Erythroblast (primary cell): Measurements from ENCODE around the gene GABBR2.

ENCODE experiments used
- DNase-seq, 2 experiments: peaks; one replicate each; lab custom pipeline; 2025; lab: John Stamatoyannopoulos, UW
- GATA1 ChIP-seq: IDR thresholded peaks from 2 replicates; pipeline ENCODE4 v1.6.1; 2011; ENCODE audit warnings: low read depth, mild to moderate bottlenecking, control low read depth, low read length, moderate library complexity
- POLR2A ChIP-seq: IDR thresholded peaks from 2 replicates; pipeline ENCODE4 v1.6.1; 2011; ENCODE audit warnings: mild to moderate bottlenecking, low read length

Gene GABBR2

DNA sequence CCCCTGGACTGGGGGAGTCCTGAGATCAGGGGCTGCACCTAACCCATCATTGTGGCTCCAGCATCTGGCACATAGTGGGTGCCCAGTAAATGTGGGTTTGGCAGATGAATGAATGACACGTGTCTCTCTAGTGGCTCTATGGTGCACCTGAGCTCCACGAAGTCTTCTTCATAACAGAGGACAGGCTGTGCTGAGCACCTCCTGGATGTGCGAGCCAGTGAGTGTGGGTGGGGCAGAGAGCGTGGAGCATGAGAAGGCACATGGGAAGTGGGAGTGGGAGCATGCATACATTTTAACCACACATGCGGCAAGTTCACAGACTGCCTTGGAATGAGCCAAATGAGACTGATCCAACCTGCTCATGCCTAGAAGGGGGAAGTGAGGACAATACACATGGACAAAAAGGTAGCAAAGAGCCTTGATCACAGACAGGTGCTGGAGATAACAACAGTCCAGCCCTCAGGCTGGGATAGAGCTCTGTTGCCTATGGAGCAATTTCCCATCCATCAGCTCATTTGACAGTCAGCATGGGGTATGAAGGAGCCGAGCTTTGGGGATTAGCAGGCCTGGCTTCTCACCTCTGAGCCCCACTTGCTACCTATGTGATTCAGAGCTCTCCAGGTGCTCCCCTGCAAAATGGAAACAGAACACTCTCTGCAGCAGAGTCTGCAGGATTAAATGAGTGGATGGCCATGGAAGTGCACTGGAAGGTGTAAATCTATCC, 377.0 kb downstream of the GABBR2 start:
- DNase-seq: no peak
- TF ChIP-seq POLR2A: no peak

DNA sequence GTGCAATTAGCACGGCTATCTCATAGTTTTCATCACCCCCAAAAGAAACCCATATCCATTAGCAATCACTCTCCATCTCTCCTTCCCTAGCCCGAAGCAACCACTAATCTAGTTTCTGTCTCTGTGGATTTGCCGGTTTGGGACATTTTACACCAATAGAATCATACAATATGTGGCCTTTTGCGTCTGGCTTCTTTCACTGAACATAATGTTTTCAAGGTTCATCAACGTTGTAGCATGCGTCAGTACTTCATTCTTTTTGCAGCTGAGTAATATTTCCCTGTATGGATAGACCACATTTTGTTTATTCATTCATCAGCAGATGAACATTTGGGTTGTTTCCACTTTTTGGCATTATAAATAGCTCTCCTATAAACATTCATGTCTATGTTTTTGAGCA, 377.9 kb downstream of the GABBR2 start:
- no peak for DNase-seq
- TF ChIP-seq GATA1 (no peak), POLR2A (no peak)

DNA sequence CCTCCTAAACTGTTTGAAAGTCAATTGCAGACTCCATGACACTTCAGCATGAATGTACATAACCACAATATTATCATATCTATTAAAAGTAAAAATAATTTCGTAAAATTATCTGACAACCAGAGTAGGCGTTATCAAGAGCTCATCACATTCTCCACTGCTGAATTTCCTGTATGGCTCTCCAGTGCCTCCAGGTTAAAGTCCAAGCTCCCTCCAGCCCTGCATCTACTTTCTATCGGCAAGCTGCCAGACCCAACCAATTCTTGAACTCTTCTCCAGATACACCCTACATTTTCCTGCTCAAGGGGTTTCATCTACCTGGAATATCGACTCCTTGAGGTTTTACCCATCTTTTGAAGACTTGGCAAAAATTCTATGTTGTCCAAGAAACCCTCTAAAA, 378.8 kb downstream of the GABBR2 start:
- TF ChIP-seq POLR2A: no peak
- no peak for TF ChIP-seq GATA1
- DNase-seq: no peak

- DNase-seq: no peak
- TF ChIP-seq GATA1 (no peak), POLR2A (no peak)
Observed at GRCh38 chr9:98329281-98329680, 379.5 kb downstream of the GABBR2 start.

DNA sequence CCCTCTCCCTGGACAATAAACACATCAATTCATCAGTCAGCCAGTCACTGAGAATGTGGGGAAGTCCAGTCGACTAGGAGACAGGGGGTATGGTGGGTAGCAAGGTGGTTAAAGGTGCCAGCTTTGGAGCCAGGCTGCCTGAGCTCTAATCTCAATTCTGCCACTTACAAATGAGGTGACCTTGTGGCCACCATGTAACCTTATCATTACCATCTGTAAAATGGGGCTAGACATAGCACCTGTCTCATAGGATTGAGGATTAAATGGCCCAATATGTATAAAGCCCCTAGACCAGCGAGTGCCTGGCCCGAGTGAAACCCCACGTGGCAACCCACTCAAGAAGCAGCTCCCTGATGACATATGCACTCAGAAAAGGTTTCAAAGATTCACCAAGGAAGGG, 380.0 kb downstream of the GABBR2 start:
- TF ChIP-seq POLR2A: no peak

GRCh38 chr9:98328141-98328540, 380.6 kb downstream of the GABBR2 start:
- TF ChIP-seq GATA1 (no peak), POLR2A (no peak)
- DNase-seq: no peak

More for the DNA sequence above, 380.0 kb downstream of the GABBR2 start:
- DNase-seq: no peak

GRCh38 chr9:98327249-98327561, 381.5 kb downstream of the GABBR2 start:
- DNase-seq: no peak
- TF ChIP-seq POLR2A (no peak), GATA1 (no peak)

GRCh38 chr9:98326459-98327248, 382.1 kb downstream of the GABBR2 start:
- no peak for DNase-seq
- TF ChIP-seq GATA1 (no peak), POLR2A (no peak)

- TF ChIP-seq POLR2A: no peak
- TF ChIP-seq GATA1: no peak
- DNase-seq: no peak
Observed at GRCh38 chr9:98324801-98325200, 383.9 kb downstream of the GABBR2 start.

DNA sequence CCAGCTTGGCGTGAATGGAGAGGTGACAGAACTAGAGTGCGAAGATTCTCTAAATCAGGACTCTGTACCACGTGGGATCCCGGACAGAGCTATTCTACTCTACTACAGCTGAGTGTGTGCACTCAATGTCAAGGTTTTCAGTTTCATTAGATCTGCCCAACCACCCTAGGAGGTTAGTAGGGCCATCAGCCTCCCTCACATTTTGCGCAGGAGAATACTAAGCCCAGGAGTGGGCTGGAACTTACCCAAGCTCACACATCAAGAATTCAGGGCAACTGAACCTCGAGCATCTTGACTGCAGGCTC, 385.0 kb downstream of the GABBR2 start:
- no peak for DNase-seq
- no peak for TF ChIP-seq POLR2A

DNA sequence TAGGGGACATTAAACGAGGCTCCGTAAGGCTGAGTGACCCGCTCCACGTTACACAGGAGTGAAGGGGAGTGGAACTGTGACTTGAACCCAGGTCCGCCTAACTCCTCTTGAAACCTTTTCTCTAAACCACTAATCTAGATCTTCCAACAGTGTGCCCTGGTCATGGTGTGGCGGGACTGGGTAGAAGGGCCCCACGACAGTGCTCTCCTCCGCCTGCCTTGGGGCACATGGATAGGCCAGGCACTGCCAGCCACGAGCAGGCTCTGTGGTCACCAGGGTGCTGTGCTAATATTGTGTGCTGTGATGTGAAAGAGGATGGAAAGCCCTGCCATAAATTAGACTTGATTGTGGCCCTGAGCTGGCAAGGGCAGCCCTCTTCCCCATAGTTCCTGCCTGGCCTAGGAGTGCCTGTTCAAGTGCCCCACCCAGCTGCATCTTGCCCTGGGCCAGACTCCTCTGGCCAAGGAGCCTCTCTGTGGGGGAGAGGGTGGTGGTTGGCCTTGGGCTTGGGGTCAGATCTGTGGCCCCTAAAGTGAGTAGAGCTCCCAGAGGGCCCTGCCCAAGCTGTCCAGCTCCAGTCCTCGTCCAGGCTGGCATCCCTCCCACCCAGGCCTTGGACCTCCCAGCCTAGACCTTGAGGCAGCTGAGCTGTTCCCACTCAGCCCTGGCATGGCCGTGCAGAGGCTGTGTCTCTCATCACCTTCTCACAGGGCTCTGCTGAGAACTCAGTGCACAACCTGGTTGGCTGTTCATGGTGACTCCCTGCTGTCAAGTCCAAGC, 385.5 kb downstream of the GABBR2 start:
- TF ChIP-seq GATA1: no peak
- no peak for TF ChIP-seq POLR2A
- no peak for DNase-seq

- no peak for TF ChIP-seq GATA1
- no peak for TF ChIP-seq POLR2A
- no peak for DNase-seq
Observed at GRCh38 chr9:98321269-98321668, 387.5 kb downstream of the GABBR2 start.

DNA sequence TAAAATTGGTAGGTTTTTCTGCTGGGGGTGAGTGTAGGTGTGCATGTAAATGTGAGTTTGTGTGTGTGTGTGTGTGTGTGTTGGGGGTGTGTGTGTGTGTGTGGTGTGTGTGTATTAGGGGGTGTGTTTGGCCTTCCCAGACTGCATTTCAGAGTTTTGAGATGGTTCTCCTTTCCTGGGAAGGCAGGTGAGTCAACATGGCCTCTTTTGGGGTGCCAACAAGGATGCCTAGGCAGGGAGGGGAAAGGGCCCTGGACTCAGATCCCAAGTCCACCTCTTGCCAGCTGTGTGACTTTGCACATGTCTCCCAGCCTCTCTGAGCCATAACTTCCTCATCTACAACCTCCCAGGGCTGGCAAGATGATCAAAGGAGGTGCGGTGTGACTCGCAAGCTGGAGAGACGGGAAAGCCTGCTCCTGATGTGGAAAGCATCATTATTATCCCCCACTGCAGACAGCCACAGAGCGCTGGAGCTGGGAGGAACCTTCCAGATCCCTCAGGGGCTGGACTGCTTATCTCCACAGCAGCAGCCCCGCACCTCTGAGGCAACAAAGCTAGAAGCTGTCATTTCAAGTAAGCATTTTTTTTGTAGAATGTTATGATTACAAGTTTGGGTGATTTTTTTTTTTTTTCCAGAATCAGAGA, 389.8 kb downstream of the GABBR2 start:
- TF ChIP-seq POLR2A (no peak), GATA1 (no peak)
- no peak for DNase-seq

DNA sequence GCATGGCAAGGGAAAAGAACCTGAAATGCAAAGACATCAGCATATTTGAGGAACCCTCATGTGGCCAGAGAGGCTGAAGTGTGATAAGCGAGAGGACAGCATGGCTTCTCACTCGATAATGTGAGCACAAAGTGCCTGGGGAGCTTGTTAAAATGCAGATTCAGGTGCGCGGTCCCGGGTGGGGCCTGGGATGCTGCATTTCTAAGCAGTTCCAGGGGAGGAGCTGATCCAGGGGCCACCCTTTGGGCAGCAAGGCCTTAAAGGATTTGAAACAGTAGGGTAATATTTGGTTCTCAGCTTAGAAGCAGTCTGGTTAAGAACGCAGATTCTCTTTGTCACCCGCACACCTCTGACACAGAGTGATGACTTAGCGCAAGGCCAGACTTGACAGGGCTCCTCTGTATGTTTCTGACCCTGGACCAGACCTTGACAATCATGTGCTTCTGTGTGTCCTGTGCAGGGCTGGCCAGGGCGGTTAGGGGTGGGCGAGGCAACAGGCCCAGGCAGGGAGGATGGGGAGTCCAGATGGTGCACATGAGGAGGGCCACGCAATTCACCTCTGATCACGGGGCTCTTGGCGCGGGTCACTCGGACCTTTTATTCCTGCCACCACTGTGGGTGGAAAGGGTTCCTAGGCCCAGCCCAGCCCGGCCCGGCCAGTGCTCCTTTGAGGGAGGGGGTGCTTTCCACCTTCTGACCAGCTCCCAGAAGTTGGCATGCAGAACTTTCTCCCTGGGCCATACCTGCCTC, 390.5 kb downstream of the GABBR2 start:
- DNase-seq: no peak
- TF ChIP-seq GATA1: no peak
- TF ChIP-seq POLR2A: no peak
